Measurements from ENCODE around the gene NOSIP. TPM values are rescaled to one million over a fixed set of nuclear protein-coding genes. Genes with fewer than 3 reads are reported as not detected.

NOSIP gene
- total RNA-seq, 1 experiment from 2014 or later: 69.6 TPM

- DNase-seq (ENCODE audit: low spot score): no peak
- in situ Hi-C loops (cut with HindIII; ENCODE audit: low sequenced_read_pairs): no loop called here
Observed at GRCh38 chr19:49579193-49579592, 1.2 kb downstream of the NOSIP start.

- in situ Hi-C loops (cut with HindIII; ENCODE audit: low sequenced_read_pairs): no loop called here
- DNase-seq (ENCODE audit: low spot score): no peak
Observed at GRCh38 chr19:49574206-49574755, 6.1 kb downstream of the NOSIP start.

GRCh38 chr19:49573425-49573824 lies 6.9 kb downstream of the NOSIP start:
- DNase-seq (ENCODE audit: low spot score): no peak
- in situ Hi-C loops (cut with HindIII; ENCODE audit: low sequenced_read_pairs): no loop called here

GRCh38 chr19:49573009-49573408 lies 7.3 kb downstream of the NOSIP start:
- in situ Hi-C loops (cut with HindIII; ENCODE audit: low sequenced_read_pairs): no loop called here
- DNase-seq (ENCODE audit: low spot score): no peak

GRCh38 chr19:49570997-49571676 lies 9.2 kb downstream of the NOSIP start:
- peak; percentile 32 for DNase-seq (ENCODE audit: low spot score)
- in situ Hi-C loops (cut with HindIII; ENCODE audit: low sequenced_read_pairs): no loop called here

- peak; percentile 72 for DNase-seq (ENCODE audit: low spot score)
- in situ Hi-C loops (cut with HindIII; ENCODE audit: low sequenced_read_pairs): no loop called here
Observed at GRCh38 chr19:49570138-49570856, 10.1 kb downstream of the NOSIP start.

- no peak for DNase-seq (ENCODE audit: low spot score)
- in situ Hi-C loops (cut with HindIII; ENCODE audit: low sequenced_read_pairs): no loop called here
Observed at GRCh38 chr19:49567861-49568441, 12.4 kb downstream of the NOSIP start.

- in situ Hi-C loops (cut with HindIII; ENCODE audit: low sequenced_read_pairs): no loop called here
- DNase-seq (ENCODE audit: low spot score): no peak
Observed at GRCh38 chr19:49566302-49566701, 14.1 kb downstream of the NOSIP start.

GRCh38 chr19:49565261-49565660 lies 15.1 kb downstream of the NOSIP start:
- in situ Hi-C loops (cut with HindIII; ENCODE audit: low sequenced_read_pairs): no loop called here

GRCh38 chr19:49564616-49565045 lies 15.7 kb downstream of the NOSIP start:
- no peak for DNase-seq (ENCODE audit: low spot score)
- in situ Hi-C loops (cut with HindIII; ENCODE audit: low sequenced_read_pairs): loop anchor here (5.0 kb wide), 1 partner anchor 52 kb away; the partner anchor contains the start of gene FCGRT

More at GRCh38 chr19:49565261-49565660, 15.1 kb downstream of the NOSIP start:
- no peak for DNase-seq (ENCODE audit: low spot score)

- no peak for DNase-seq (ENCODE audit: low spot score)
- in situ Hi-C loops (cut with HindIII; ENCODE audit: low sequenced_read_pairs): loop anchor here (5.0 kb wide), 1 partner anchor 48 kb away; the partner anchor contains the start of gene FCGRT
Observed at GRCh38 chr19:49560358-49560900, 19.9 kb downstream of the NOSIP start.

- in situ Hi-C loops (cut with HindIII; ENCODE audit: low sequenced_read_pairs): loop anchor here (5.0 kb wide), 1 partner anchor 48 kb away; the partner anchor contains the start of gene FCGRT
- DNase-seq (ENCODE audit: low spot score): no peak
Observed at GRCh38 chr19:49559928-49560327, 20.4 kb downstream of the NOSIP start.

- DNase-seq (ENCODE audit: low spot score): no peak
- in situ Hi-C loops (cut with HindIII; ENCODE audit: low sequenced_read_pairs): no loop called here
Observed at GRCh38 chr19:49559443-49559842, 20.9 kb downstream of the NOSIP start.

GRCh38 chr19:49558591-49558990 lies 21.8 kb downstream of the NOSIP start:
- no peak for DNase-seq (ENCODE audit: low spot score)
- in situ Hi-C loops (cut with HindIII; ENCODE audit: low sequenced_read_pairs): no loop called here

GRCh38 chr19:49557641-49558325 lies 22.6 kb downstream of the NOSIP start:
- in situ Hi-C loops (cut with HindIII; ENCODE audit: low sequenced_read_pairs): no loop called here
- no peak for DNase-seq (ENCODE audit: low spot score)

GRCh38 chr19:49556412-49557398 lies 23.7 kb downstream of the NOSIP start:
- in situ Hi-C loops (cut with HindIII; ENCODE audit: low sequenced_read_pairs): no loop called here
- no peak for DNase-seq (ENCODE audit: low spot score)

- no peak for DNase-seq (ENCODE audit: low spot score)
- in situ Hi-C loops (cut with HindIII; ENCODE audit: low sequenced_read_pairs): no loop called here
Observed at GRCh38 chr19:49555600-49556411, 24.6 kb downstream of the NOSIP start.
